AG09309 (cell line): ENCODE data around the gene PLXNA2.

Source experiments
- DNase-seq: peaks from one replicate; pipeline ENCODE4 v3.0.0-alpha.2; 2010; ENCODE audit warnings: low read depth
- H3K4me3 ChIP-seq: 2 replicates; pipeline ENCODE4 v1.5.1; 2011; ENCODE audit warnings: mild to moderate bottlenecking, low read depth, low read length, moderate library complexity; ENCODE audit not compliant: control insufficient read depth
- CTCF ChIP-seq: IDR thresholded peaks from 2 replicates; pipeline ENCODE4 v1.5.1; 2011; ENCODE audit warnings: mild to moderate bottlenecking, low read depth, low read length, inconsistent platforms; ENCODE audit not compliant: insufficient read depth, control insufficient read depth; ENCODE audit errors: missing control alignments

The PLXNA2 gene

GRCh38 chr1:208120431-208120790 lies 123.8 kb downstream of the PLXNA2 start:
- DNase-seq = no peak
- no peak overlapping the region for H3K4me3 ChIP-seq
- TF ChIP-seq CTCF = no peak

- no peak for TF ChIP-seq CTCF
- H3K4me3 ChIP-seq = no peak overlapping the region
- no peak for DNase-seq
Measured at GRCh38 chr1:208118841-208119606, 125.2 kb downstream of the PLXNA2 start.

GRCh38 chr1:208118306-208118705 lies 125.9 kb downstream of the PLXNA2 start:
- no peak for DNase-seq
- TF ChIP-seq CTCF = no peak

GRCh38 chr1:208117826-208118225 lies 126.4 kb downstream of the PLXNA2 start:
- no peak for TF ChIP-seq CTCF
- no peak overlapping the region for H3K4me3 ChIP-seq
- no peak for DNase-seq

More at GRCh38 chr1:208118306-208118705, 125.9 kb downstream of the PLXNA2 start:
- H3K4me3 ChIP-seq = no peak overlapping the region

- DNase-seq = no peak
Measured at GRCh38 chr1:208117409-208117808, 126.8 kb downstream of the PLXNA2 start.

GRCh38 chr1:208115924-208116640 lies 128.1 kb downstream of the PLXNA2 start:
- no peak for TF ChIP-seq CTCF
- no peak overlapping the region for H3K4me3 ChIP-seq
- no peak for DNase-seq

More at GRCh38 chr1:208117409-208117808, 126.8 kb downstream of the PLXNA2 start:
- H3K4me3 ChIP-seq = no peak overlapping the region
- no peak for TF ChIP-seq CTCF

- no peak overlapping the region for H3K4me3 ChIP-seq
- no peak for DNase-seq
- no peak for TF ChIP-seq CTCF
Measured at GRCh38 chr1:208113011-208113410, 131.2 kb downstream of the PLXNA2 start.
